ENCODE results near the gene LAGE3. TPM values are rescaled to one million over a fixed set of nuclear protein-coding genes. Genes with fewer than 3 reads are reported as not detected.

LAGE3 gene
- total and polyA plus RNA-seq, 2 of the 13 experiments (the other 11 are each of a cell fraction or from before 2014, with no cell fraction given): 7.6 to 12.7 TPM

- TF ChIP-seq ZNF768 (CRISPR knock-in tag; IDR thresholded peaks at IDR 0.05) (no peak), ARID4A (CRISPR knock-in tag; IDR thresholded peaks at IDR 0.05; ENCODE audit: borderline replicate concordance) (peak; percentile 37; the same call in 1 of the 2 replicates), KDM1A (CRISPR knock-in tag; IDR thresholded peaks at IDR 0.05) (no peak), ZNF83 (CRISPR knock-in tag; IDR thresholded peaks at IDR 0.05; ENCODE audit: borderline replicate concordance) (no peak), ZBTB39 (CRISPR knock-in tag; IDR thresholded peaks at IDR 0.05) (no peak), RFX1 (IDR thresholded peaks at IDR 0.05) (no peak), ZNF282 (IDR thresholded peaks at IDR 0.05; ENCODE audit: partially characterized antibody) (no peak), SRF (IDR thresholded peaks at IDR 0.05; ENCODE audit: low read depth, low read length) (no peak), AGO2 (optimal IDR thresholded peaks at IDR 0.05; ENCODE audit: low read depth, low read length) (peak; percentile 52), HNRNPL (IDR thresholded peaks at IDR 0.05; ENCODE audit: low read depth, low read length) (peak; percentile 78; the same call in 1 of the 2 replicates), ZNF567 (CRISPR knock-in tag; IDR thresholded peaks at IDR 0.05; ENCODE audit: borderline replicate concordance) (no peak), CERS6 (CRISPR knock-in tag; IDR thresholded peaks at IDR 0.05) (no peak), ZNF549 (CRISPR knock-in tag; IDR thresholded peaks at IDR 0.05) (no peak), KAT7 (CRISPR knock-in tag; IDR thresholded peaks at IDR 0.05; ENCODE audit: borderline replicate concordance) (no peak), PRMT3 (CRISPR knock-in tag; IDR thresholded peaks at IDR 0.05; ENCODE audit: borderline replicate concordance, low read depth) (no peak), BCL3 (CRISPR knock-in tag; IDR thresholded peaks at IDR 0.05) (no peak), TSC22D2 (CRISPR knock-in tag; IDR thresholded peaks at IDR 0.05; ENCODE audit: borderline replicate concordance) (no peak), TFE3 (CRISPR knock-in tag; IDR thresholded peaks at IDR 0.05) (no peak), ZNF792 (CRISPR knock-in tag; IDR thresholded peaks at IDR 0.05) (no peak)
These were observed 38.2 kb upstream of the LAGE3 start (continued) for GRCh38 chrX:154517101-154517781.
